Heart left ventricle (tissue), 16 donors: ENCODE results near the gene ALG10B. TPM values are rescaled to one million over a fixed set of nuclear protein-coding genes. Genes with fewer than 3 reads are reported as not detected.
A peak's percentile ranks its signal among the peaks of the same experiment; 100 is the strongest.

ENCODE experiments used
- ATAC-seq, 4 donors: fragments of 200-7000 bp; cut with Tn5 transposase; one replicate each; pipeline ENCODE4 v1.9.1; 2020 to 2022; ENCODE audit warnings: moderate library complexity in 4 of 4, mild to moderate bottlenecking in 3 of 4, moderate number of reproducible peaks in 1 of 4
- DNase-seq, 5 donors: peaks; one replicate each; pipeline ENCODE4 v3.0.0-alpha.2; 2020
- H3K27ac ChIP-seq, 12 donors: fragments of 200-600 bp; sonication (generic) in 4 of 12; one replicate each; pipeline versions ENCODE4 v1.5.0 to v1.8.0; 2016 to 2022; ENCODE audit warnings: mild to moderate bottlenecking in 2 of 12
- H3K27me3 ChIP-seq, 9 donors: fragments of 200-600 bp; sonication (generic) in 2 of 9; one replicate each; pipeline versions ENCODE4 v1.5.1 to v1.8.0; 2016 to 2022; ENCODE audit warnings: mild to moderate bottlenecking in 3 of 9
- H3K36me3 ChIP-seq, 9 donors: fragments of 200-600 bp; sonication (generic) in 2 of 9; one replicate each; pipeline versions ENCODE4 v1.5.0 to v1.8.0; 2018 to 2022; ENCODE audit warnings: mild to moderate bottlenecking in 2 of 9
- H3K4me1 ChIP-seq, 12 donors: fragments of 200-600 bp; sonication (generic) in 4 of 12; one replicate each; pipeline versions ENCODE4 v1.5.0 to v1.8.0; 2016 to 2022; ENCODE audit warnings: mild to moderate bottlenecking in 3 of 12
- H3K4me3 ChIP-seq, 12 donors: fragments of 200-600 bp; sonication (generic) in 4 of 12; one replicate each; pipeline versions ENCODE4 v1.5.0 to v1.8.0; 2017 to 2022; ENCODE audit warnings: mild to moderate bottlenecking in 9 of 12, moderate library complexity in 4 of 12
- H3K9me3 ChIP-seq, 12 donors: fragments of 200-600 bp; sonication (generic) in 4 of 12; one replicate each; pipeline versions ENCODE4 v1.5.0 to v1.8.0; 2016 to 2022; ENCODE audit warnings: mild to moderate bottlenecking in 1 of 12
- POLR2A ChIP-seq, 2 donors: fragments of 450-650 bp; IDR thresholded peaks; one replicate each; pipeline ENCODE4 v1.6.1; 2017; ENCODE audit warnings: antibody characterized with exemption in 2 of 2, mild to moderate bottlenecking in 2 of 2, moderate library complexity in 2 of 2
- WGBS, 4 donors: extraction: QIAGEN DNeasy Blood & Tissue Kit in 2 of 4; methylation state at CpG; one replicate each; pipeline versions ENCODE4 v1.1.5 to v1.1.7; 2013 to 2018; 5-methylcytosine and 5-hydroxymethylcytosine counted together
- intact Hi-C, 10 donors: fragments of 100-400 bp; cut with DNase I; formaldehyde crosslinking; loops; one replicate each; pipeline versions ENCODE4 v1.11.1 to v1.14.2; 2022
- long read RNA-seq, 3 donors: library from polyadenylated mRNA; unstranded; transcript quantifications; one replicate each; pipeline ENCODE4 v2.0.0, GENCODE V29; 2020 to 2021
- polyA plus RNA-seq, 2 donors: library from polyadenylated mRNA; stranded (reverse); fragments of 200-250 nt; gene quantifications; one replicate each; pipeline ENCODE4 v1.2.3, GENCODE V29; 2013
- total RNA-seq, 9 donors: library from RNA; depleted of rRNA in 2 of 9; stranded (reverse); fragments of >200 nt in 2 of 9; fragmentation: NEBNext Ultra II Directional in 3 of 9; extraction: Animal tissue kit (Norgen Biotek cat#: 25700) in 3 of 9; gene quantifications; one replicate each; pipeline versions ENCODE4 v1.1.0 to v1.2.4, GENCODE V29; 2016 to 2023
- TF ChIP-seq, protein P1 (sequence below), 12 donors: fragments of 200-600 bp; sonication (generic) in 4 of 12; IDR thresholded peaks; one replicate each; pipeline versions ENCODE4 v1.5.0 to v1.8.0; 2018 to 2022; ENCODE audit warnings: antibody characterized with exemption in 12 of 12, mild to moderate bottlenecking in 5 of 12
- donor health status: ischemic (EF 13 %, LVEDD 7.1; RV severe dilation, severe dysfunction).
- donor health status: healthy with polysubstance abuse.
- donor health status: DM: no; HTN: yes; CAD: no.
- donor health status: DM: no; HTN: no; CAD: no.
- donor health status: ischemic (EF 25% LVEDD 6.9; RV normal size, moderate dysfunction).
- donor health status: ischemic (EF 25% LVEDD 5.7; RV mildly dilated, moderate dysfunction).
- donor health status: healthy.
- donor health status: DM: yes; HTN: yes; CAD: no.
- donor health status: ischemic (EF 35%, LVEDD 5.7; RV mildly dilated, moderate dysfunction).
- donor health status: nonischemic (EF 11% LVEDD 7.7; RV severe dilation, severe dysfunction).
- donor health status: DM: yes; HTN: yes; CAD: no.
- donor health status: PGD.
- donor health status: ischemic (EF 29% LVEDD 5.4; RV normal size, mild dysfunction).
- donor health status: nonischemic (EF 23%, LVEDD 6.1; RV moderate dilation, normal function).

The ALG10B gene, protein sequence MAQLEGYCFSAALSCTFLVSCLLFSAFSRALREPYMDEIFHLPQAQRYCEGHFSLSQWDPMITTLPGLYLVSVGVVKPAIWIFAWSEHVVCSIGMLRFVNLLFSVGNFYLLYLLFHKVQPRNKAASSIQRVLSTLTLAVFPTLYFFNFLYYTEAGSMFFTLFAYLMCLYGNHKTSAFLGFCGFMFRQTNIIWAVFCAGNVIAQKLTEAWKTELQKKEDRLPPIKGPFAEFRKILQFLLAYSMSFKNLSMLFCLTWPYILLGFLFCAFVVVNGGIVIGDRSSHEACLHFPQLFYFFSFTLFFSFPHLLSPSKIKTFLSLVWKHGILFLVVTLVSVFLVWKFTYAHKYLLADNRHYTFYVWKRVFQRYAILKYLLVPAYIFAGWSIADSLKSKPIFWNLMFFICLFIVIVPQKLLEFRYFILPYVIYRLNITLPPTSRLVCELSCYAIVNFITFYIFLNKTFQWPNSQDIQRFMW
- 1 to 10 TPM; 2.0 to 8.0 (median 5.4) TPM for total RNA-seq
- polyA plus RNA-seq = 1 to 10 TPM; 1.2 to 2.6 TPM
- long read RNA-seq, donor 1, partial matches to known transcripts = 0 of 1 reads
- long read RNA-seq, donor 1, other reads (novel, unspliced or antisense) = 1 of 1 reads
- long read RNA-seq, donor 2, full-length matches to known transcripts = 2 of 3 reads
- long read RNA-seq, donor 2, partial matches to known transcripts = 0 of 3 reads
- long read RNA-seq, donor 2, other reads (novel, unspliced or antisense) = 1 of 3 reads
- long read RNA-seq, donor 3, partial matches to known transcripts = 0 of 2 reads
- long read RNA-seq, donor 3, other reads (novel, unspliced or antisense) = 2 of 2 reads

DNA sequence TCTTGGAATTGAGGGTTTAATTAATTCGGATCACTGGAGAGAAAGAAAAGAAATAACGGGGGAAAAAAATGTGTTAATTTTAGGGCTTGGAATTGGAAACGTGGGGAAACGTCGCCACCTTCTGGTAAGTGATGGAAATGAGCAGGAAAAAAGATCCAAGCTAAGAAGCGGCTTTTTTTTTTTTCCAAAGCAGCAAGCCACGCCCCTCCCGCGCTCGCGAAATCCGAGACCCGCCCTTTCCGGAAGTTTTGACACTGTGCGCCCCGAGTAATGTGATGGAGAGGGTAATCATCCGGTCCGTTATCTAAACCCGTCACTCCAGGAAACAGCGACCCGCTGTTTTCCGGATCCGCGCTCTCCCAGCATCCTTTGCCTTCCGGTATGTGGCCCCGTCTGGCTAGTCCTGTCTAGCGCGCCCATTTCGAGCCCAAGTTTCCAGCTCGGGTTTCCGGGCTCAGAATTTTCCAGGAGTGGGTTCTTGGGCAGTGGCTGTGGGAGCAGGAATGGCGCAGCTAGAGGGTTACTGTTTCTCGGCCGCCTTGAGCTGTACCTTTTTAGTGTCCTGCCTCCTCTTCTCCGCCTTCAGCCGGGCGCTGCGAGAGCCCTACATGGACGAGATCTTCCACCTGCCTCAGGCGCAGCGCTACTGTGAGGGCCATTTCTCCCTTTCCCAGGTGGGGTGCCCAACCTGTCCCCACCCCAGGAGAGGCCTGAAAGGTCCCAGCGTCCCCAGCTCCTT is at the start of gene ALG10B:
Gene ALG10B (plus strand): TSS at position 384 of the 739 bp plus-strand sequence. CDS start 120 bp downstream, at position 504.
- DNase-seq (peak; percentile 93 to 95 (median 94)), ATAC-seq (peak; percentile 100)
- Histone ChIP-seq H3K4me3 (peak within 1 kb of the TSS; percentile 57 to 94 (median 76)), H3K36me3 (peaks cover 0 to 27% (median 7%) of the 10 kb centered on the region in 9 donors), H3K4me1 (peaks cover 0 to 17% (median 4%) of the 10 kb centered on the region in 12 donors), H3K27ac (peak within 1 kb of the TSS; percentile 57 to 88 (median 82)), H3K27me3 (no peaks in the 10 kb centered on the region), H3K9me3 (no peaks in the 10 kb centered on the region)
- intact Hi-C loops = loop anchor here in 7 of 10 donors (1.0 to 10.0 kb wide), 5 partner anchors 174 to 598 kb away; no protein-coding TSS in a partner anchor
- TF ChIP-seq, protein P1, sequence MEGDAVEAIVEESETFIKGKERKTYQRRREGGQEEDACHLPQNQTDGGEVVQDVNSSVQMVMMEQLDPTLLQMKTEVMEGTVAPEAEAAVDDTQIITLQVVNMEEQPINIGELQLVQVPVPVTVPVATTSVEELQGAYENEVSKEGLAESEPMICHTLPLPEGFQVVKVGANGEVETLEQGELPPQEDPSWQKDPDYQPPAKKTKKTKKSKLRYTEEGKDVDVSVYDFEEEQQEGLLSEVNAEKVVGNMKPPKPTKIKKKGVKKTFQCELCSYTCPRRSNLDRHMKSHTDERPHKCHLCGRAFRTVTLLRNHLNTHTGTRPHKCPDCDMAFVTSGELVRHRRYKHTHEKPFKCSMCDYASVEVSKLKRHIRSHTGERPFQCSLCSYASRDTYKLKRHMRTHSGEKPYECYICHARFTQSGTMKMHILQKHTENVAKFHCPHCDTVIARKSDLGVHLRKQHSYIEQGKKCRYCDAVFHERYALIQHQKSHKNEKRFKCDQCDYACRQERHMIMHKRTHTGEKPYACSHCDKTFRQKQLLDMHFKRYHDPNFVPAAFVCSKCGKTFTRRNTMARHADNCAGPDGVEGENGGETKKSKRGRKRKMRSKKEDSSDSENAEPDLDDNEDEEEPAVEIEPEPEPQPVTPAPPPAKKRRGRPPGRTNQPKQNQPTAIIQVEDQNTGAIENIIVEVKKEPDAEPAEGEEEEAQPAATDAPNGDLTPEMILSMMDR (IDR thresholded peaks at IDR 0.05) = peak; percentile 62 to 87 (median 74)
- TF ChIP-seq POLR2A (IDR thresholded peaks at IDR 0.05) = no peak
- WGBS, 4 donors = 0 to 1% (median 0%) methylated on average over 40 to 42 of the region's 42 CpGs

DNA sequence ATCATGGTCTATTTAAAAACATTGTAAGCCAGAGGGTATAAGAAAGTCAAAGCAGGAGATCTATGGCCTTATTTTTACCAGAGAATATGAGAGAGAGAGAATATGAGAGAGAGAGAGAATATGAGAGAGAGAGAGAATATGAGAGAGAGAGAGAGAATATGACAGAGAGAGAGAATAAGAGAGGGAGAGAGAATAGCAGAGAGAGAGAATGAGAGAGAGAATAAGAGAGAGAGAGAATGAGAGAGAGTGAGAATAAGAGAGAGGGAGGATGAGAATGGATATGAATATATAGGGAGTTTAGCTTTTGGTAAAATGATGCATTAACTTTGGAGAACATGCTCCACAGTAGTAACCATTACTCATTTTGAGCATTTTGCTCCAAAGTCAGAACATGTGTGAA is 48.0 kb upstream of the ALG10B start:
- Histone ChIP-seq H3K4me3 (no peak overlapping the region), H3K27ac (no peak overlapping the region), H3K27me3 (no peaks in the 10 kb centered on the region), H3K9me3 (peaks cover 0 to 3% (median 0%) of the 10 kb centered on the region in 12 donors), H3K4me1 (no peaks in the 10 kb centered on the region), H3K36me3 (no peaks in the 10 kb centered on the region)
- intact Hi-C loops = no loop called here
- TF ChIP-seq, protein P1 (IDR thresholded peaks at IDR 0.05) = no peak
- no peak for TF ChIP-seq POLR2A (IDR thresholded peaks at IDR 0.05)
- ATAC-seq (no peak), DNase-seq (no peak)

DNA sequence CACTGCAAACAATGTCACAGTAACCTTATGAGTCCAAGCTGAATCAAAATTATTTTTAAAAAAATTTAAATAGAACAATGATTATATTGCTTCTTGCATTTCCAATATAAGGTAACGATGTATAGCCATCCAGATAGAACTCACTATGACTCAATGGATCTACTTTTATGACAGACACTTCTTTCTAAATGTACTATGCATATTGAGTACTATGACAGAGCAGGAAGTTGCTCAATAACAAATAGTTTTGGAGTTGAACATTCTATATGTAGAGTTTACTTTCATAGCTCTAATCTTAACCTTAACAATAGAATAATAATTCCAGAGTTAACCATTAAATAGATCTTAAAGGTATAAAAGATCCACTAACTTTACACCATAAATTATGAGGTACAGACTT is 46.7 kb upstream of the ALG10B start:
- no peaks in the 10 kb centered on the region for H3K36me3 ChIP-seq
- no peaks in the 10 kb centered on the region for H3K27me3 ChIP-seq
- TF ChIP-seq, protein P1 (IDR thresholded peaks at IDR 0.05) = no peak
- no peak for TF ChIP-seq POLR2A (IDR thresholded peaks at IDR 0.05)
- ATAC-seq (no peak), DNase-seq (no peak)
- H3K27ac ChIP-seq = no peak overlapping the region
- no peaks in the 10 kb centered on the region for H3K4me1 ChIP-seq
- peaks cover 0 to 3% (median 0%) of the 10 kb centered on the region in 12 donors for H3K9me3 ChIP-seq
- intact Hi-C loops = no loop called here
- 29 to 35% (median 34%) methylated on average over 1 of the region's 1 CpG for WGBS, 4 donors
- H3K4me3 ChIP-seq = no peak overlapping the region
